GM23338 (cell line): ENCODE measurements around the gene MICAL3.

ENCODE experiments used
- CREB1 ChIP-seq: fragments of 250-450 bp; sonication (Bioruptor Pico); IDR thresholded peaks from 2 replicates; pipeline ENCODE4 v1.5.0; 2020; ENCODE audit warnings: low read depth, mild to moderate bottlenecking, moderate library complexity
- CTCF ChIP-seq, 2 experiments: fragments of 200-600 bp in 1 of 2; sonication (generic) in 1 of 2; conservative IDR thresholded peaks; 2 replicates each; pipeline versions ENCODE4 v1.5.1 to v1.6.1; 2016 to 2017; ENCODE audit warnings: antibody characterized with exemption in 2 of 2, low read depth in 2 of 2, mild to moderate bottlenecking in 2 of 2, moderate library complexity in 1 of 2
- ETS1 ChIP-seq: IDR thresholded peaks from 2 replicates; pipeline ENCODE4 v1.6.1; 2016; ENCODE audit warnings: antibody characterized with exemption
- EZH2 ChIP-seq: fragments of 200-600 bp; sonication (generic); IDR thresholded peaks from one replicate; pipeline ENCODE4 v1.8.0; 2017; ENCODE audit warnings: antibody characterized with exemption, mild to moderate bottlenecking, low read depth; ENCODE audit not compliant: unreplicated experiment
- EZH2phosphoT487 ChIP-seq: fragments of 200-600 bp; sonication (generic); IDR thresholded peaks from one replicate; pipeline ENCODE4 v1.8.1; 2018; ENCODE audit warnings: antibody characterized with exemption; ENCODE audit not compliant: unreplicated experiment
- JUNB ChIP-seq: IDR thresholded peaks from one replicate; pipeline ENCODE4 v1.6.1; 2016; ENCODE audit warnings: antibody characterized with exemption; ENCODE audit not compliant: unreplicated experiment
- NANOG ChIP-seq: IDR thresholded peaks from 2 replicates; pipeline ENCODE4 v1.6.1; 2016; ENCODE audit warnings: antibody characterized with exemption, borderline replicate concordance
- POLR2AphosphoS5 ChIP-seq: IDR thresholded peaks from 2 replicates; pipeline ENCODE4 v1.6.1; 2016; ENCODE audit warnings: antibody characterized with exemption, low read depth
- REST ChIP-seq: IDR thresholded peaks from one replicate; pipeline ENCODE4 v1.6.1; 2018; ENCODE audit warnings: antibody characterized with exemption; ENCODE audit not compliant: unreplicated experiment
- ZNF114 ChIP-seq: fragments of 250-450 bp; sonication (Bioruptor Pico); IDR thresholded peaks from 2 replicates; pipeline ENCODE4 v1.5.0; 2020; ENCODE audit warnings: mild to moderate bottlenecking, moderate library complexity

- TF ChIP-seq CTCF (conservative IDR thresholded peaks at IDR 0.05; ENCODE audit: low read depth in 2 of 2) = no peak
- no peak for TF ChIP-seq POLR2AphosphoS5
- TF ChIP-seq EZH2 = no peak
- TF ChIP-seq REST = no peak
- no peak for TF ChIP-seq CREB1 (CRISPR knock-in tag)
- no peak for TF ChIP-seq JUNB
- TF ChIP-seq EZH2phosphoT487 = no peak
- TF ChIP-seq NANOG = no peak
- TF ChIP-seq ETS1 = no peak
- TF ChIP-seq ZNF114 (CRISPR knock-in tag) = no peak
Measured at GRCh38 chr22:17990147-17990546, 34.2 kb downstream of the MICAL3 start.
